Astrocyte of the hippocampus (primary cell): Measurements from ENCODE around the gene SEPTIN1.
"Not testable (repeated sequence)": the region's sequence is repeated elsewhere in the genome, so short reads cannot be mapped to it uniquely, and the experiment has no call there.

Experiments used
- DNase-seq: peaks from one replicate; pipeline ENCODE4 v3.0.0; 2011; ENCODE audit warnings: low read depth, low spot score

Gene SEPTIN1

GRCh38 chr16:30401768-30402425 is 19.5 kb upstream of the SEPTIN1 start:
- no peak for DNase-seq

DNA sequence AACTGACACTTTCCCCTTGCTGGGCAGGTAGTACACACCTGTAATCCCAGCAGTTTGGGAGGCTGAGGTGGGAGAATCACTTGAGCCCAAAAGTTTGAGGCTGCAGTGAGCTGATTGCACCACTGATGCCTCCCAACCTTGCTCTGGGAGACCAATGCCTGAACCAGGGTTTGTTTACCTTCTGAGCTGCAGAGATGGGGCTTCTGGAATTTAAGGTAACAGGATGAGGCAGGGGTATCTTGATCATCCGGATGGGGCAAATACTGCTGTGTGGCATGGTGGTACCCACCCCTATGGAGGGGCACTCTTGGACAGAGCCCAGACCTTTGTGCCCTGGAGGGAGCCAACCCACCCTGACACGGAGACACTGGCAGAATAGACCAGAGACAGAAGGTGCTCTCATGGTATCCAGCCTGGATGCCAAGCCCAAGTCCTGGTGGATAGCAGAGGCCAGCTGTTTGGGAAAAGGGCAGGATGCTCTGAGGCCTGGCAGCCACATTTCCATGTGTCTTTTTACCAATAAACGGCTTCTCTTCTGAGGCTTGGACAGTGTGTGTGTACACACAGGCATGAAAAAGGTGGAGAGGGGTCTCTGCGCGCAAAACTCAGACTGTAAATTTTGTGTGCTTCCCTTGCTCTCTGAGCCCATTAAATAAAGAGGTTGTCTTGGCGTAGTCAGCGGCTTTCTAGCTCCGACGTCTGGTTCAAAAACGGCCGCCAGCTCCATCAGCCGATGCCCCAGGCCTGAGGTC is 17.2 kb upstream of the SEPTIN1 start:
- DNase-seq, result no peak

GRCh38 chr16:30398661-30399434 is 16.5 kb upstream of the SEPTIN1 start:
- peak; percentile 22 for DNase-seq

GRCh38 chr16:30397776-30398660 is 15.7 kb upstream of the SEPTIN1 start:
- DNase-seq, result no peak

GRCh38 chr16:30397056-30397455 is 14.7 kb upstream of the SEPTIN1 start:
- DNase-seq, result no peak

DNA sequence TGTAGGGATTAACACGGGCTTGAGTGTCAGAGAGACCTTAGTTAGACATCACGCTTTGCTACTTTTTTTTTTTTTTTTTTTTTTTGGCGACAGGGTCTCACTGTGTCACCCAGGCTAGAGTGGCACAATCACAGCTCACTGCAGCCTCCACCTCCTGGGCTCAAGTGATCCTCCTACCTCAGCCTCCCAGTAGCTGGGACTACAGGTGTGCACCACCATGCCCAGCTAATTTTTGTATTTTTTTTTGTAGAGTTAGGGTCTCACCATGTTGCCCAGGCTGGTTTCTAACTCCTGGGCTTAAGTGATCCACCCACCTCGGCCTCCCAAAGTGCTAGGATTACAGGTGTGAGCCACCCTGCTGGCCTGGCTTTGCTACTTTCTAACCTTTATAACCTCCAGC is 14.3 kb upstream of the SEPTIN1 start:
- DNase-seq, result not testable (repeated sequence)

- DNase-seq, result no peak
Observed at GRCh38 chr16:30395992-30396585, 13.7 kb upstream of the SEPTIN1 start.

DNA sequence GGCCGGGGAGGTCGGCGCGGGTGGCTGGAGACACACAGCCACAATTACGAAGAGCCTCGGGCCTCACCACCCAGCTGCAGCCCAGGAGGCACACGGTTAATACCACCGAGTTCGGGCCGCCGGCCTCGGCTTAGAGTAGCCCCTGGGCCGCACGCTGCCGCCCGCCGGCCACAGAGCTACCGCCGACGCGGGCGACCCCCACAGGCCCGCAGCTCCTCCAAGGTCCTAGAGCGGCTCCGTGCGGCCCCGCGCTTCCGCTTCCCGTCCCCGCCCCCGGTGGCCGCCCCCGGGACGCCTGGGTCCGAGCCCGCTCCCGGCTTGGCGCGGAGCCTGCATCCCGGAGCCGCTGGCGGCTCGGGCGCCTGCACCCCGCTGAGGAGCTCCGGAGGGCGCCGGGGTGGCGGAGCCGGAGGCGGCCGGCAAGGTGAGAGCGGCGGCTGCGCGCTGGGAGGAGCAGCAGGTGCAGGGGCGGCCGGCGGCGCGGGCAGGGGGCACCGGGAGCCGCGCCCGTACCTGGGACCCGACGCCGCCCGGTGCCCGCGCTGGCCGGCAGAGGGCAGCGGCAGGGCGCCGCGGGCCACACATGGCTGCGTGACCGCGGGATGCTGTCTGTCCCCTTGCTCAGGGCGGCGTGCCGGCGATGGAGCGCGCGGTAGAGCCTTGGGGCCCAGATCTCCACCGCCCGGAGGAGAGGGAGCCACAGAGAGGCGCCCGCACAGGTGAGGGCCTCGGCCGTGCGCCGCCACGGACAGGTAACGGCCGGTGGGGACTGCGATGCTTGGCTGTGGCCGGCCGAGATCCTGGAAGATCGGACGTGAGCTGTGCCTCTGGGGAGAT is 13.0 kb upstream of the SEPTIN1 start, which contains the start of gene ZNF48:
TSS of gene ZNF48 (plus strand) at position 266 of the 837 bp plus-strand sequence. CDS start at position 641, 375 bp downstream.
- DNase-seq, result peak; percentile 97

GRCh38 chr16:30394592-30395154 is 12.3 kb upstream of the SEPTIN1 start:
- peak; percentile 66 for DNase-seq

GRCh38 chr16:30383521-30383920 is 1.2 kb upstream of the SEPTIN1 start:
- DNase-seq, result no peak

DNA sequence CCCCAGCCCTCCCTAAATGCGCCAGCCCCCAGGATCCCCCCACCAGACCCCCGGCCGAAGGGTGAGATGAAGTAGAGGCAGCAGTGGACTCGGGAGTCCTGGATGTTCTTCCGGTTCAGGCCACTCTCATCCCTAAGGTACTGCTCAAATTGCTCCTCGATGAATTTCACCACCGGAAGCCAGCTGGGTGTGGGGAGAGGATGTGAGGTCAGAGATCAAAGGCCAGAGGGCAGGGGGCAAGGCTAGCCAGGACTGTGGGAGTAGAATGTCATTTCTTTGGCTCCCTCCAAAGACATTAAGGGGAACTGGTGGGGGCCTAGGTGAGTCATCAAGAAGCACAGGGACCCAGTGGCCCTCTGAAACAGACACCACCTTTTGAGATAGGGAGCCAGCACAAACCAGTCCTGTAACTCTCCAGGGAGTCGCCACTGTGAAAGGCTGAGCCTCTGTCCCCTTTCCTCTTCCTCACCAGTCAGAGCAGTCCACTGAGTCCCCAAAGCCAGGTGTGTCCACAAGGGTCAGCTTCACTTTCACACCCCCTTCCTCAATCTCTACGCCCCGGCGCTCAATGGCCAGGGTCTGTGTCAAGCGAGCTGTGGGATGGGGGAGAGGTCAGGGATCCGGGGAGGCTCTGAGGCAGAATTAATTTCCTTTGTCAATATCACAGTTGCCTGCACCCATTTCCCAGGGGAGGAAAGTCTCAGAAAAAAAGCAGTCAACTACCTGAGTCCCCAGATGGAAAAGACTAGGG is 895 bp downstream of the SEPTIN1 start:
- no peak for DNase-seq

- no peak for DNase-seq
Observed at GRCh38 chr16:30380803-30381208, 1.6 kb downstream of the SEPTIN1 start.

DNA sequence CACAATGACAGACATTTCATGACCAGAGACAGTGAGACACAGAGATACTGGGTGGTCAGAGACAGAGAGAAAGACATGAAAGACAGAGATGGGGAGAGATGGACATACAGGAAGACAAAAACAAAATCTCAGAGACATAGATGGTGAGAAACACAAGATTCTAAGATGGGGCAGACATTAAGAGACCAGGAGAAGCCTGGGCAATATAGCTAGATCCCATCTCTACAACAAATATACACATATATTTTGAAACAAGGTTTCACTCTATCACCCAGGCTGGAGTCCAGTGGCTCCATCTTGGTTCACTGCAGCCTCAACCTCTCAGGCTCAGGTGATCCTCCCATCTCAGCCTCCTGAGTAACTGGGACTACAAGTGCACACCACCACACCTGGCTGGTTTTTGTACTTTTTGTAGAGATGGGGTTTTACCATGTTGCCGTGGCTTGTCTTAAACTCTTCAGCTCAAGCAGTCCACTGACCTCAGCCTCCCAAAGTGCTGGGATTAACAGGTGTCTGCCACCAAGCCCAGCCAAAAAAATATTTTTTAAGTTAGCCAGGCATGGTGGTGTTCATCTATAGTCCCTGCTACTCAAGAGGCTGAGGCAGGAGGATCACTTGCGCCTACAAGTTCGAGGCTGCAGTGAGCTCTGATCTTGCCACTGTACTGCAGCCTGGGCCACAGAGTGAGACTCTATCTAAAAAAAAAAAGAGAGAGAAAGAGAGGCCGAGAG is 2.1 kb downstream of the SEPTIN1 start:
- DNase-seq, result no peak

GRCh38 chr16:30379158-30379783 is 3.1 kb downstream of the SEPTIN1 start:
- DNase-seq, result no peak

- DNase-seq, result peak; percentile 99
Observed at GRCh38 chr16:30378236-30379157, 3.9 kb downstream of the SEPTIN1 start.

- peak; percentile 94 for DNase-seq
Observed at GRCh38 chr16:30377812-30378235, 4.5 kb downstream of the SEPTIN1 start.
